ENCODE results near the gene PDK4.
"Not testable (repeated sequence)": the region's sequence is repeated elsewhere in the genome, so short reads cannot be mapped to it uniquely, and the experiment has no call there.

The PDK4 gene

GRCh38 chr7:95579318-95579717 is 17.0 kb downstream of the PDK4 start:
- intact Hi-C loops (cut with DNase I): no loop called here
- no peak for DNase-seq

- intact Hi-C loops (cut with DNase I): no loop called here
- DNase-seq: no peak
These were observed 17.9 kb downstream of the PDK4 start for GRCh38 chr7:95578299-95578855.

DNA sequence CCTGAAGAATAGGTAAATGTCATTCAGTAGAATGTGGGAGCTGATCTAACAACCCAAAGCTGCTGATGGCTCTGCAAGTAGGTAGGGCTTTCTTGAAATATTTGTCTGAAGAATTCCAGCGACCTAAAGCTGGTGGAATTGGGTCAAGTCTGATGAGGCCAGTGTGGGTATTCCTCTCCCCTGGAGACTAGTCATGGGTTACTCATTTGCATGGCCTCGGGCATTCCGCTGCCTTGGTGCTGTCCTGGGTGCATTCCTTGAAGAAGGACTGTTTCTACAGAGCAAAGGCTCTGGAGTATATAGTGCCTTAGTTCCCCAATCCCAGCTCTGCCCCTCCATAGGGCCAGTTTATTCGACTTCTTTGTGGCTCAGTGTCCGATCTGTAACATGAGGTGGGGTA is 19.2 kb downstream of the PDK4 start:
- DNase-seq: no peak
- intact Hi-C loops (cut with DNase I): no loop called here

GRCh38 chr7:95569720-95570119 is 26.6 kb downstream of the PDK4 start:
- intact Hi-C loops (cut with DNase I): no loop called here
- no peak for DNase-seq

GRCh38 chr7:95560674-95561073 is 35.6 kb downstream of the PDK4 start:
- intact Hi-C loops (cut with DNase I): no loop called here
- no peak for DNase-seq

GRCh38 chr7:95558864-95559263 is 37.5 kb downstream of the PDK4 start:
- no peak for DNase-seq
- intact Hi-C loops (cut with DNase I): no loop called here

DNA sequence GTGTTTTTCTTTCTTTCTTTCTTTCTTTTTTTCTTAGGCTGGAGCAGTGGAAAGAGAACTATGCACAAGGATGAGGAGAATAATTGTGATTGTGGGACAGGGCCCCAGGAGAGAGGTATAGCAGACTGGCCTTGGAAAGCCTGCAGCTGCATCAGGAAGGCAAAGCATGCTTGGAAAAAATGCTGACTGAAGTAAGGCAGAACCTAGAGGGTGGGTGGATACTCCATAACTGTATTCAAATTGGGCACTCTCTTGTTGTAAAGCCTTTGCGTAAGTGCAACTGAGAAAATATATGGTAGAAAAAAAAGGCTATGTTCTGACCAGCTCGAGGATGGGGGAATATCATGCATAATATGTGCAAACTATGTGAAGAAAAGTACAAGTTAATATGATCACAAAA is 39.5 kb downstream of the PDK4 start:
- intact Hi-C loops (cut with DNase I): no loop called here
- no peak for DNase-seq

- intact Hi-C loops (cut with DNase I): no loop called here
These were observed 42.4 kb downstream of the PDK4 start for GRCh38 chr7:95553939-95554338.

DNA sequence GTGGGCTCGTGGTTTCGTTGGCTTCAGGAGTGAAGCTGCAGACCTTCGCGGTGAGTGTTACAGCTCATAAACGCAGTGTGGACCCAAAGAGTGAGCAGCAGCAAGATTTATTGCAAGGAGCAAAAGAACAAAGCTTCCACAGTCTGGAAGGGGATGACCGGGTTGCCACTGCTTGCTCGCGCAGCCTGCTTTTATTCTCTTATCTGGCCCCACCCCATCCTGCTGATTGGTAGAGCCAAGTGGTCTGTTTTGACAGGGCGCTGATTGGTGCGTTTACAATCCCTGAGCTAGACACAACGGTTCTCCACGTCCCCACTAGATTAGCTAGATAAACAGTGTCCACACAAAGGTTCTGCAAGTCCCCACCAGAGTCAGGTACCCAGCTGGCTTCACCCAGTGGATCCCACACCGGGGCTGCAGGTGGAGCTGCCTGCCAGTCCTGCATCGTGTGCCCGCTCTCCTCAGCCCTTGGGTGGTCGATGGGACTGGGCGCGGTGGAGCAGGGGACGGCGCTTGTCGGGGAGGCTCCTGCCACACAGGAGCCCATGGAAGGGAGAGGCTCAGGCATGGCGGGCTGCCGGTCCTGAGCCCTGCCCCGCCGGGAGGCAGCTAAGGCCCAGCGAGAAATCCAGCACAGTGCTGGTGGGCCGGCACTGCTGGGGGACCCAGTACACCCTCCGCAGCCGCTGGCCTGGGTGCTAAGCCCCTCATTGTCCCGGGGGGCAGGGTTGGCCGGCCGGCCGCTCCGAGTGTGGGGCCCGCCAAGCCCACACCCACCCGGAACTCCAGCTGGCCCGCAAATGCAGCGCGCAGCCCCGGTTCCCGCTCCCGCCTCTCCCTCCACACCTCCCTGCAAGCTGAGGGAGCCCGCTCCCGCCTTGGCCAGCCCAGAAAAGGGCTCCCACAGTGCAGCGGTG is 44.0 kb downstream of the PDK4 start:
- DNase-seq: peak in 1 of 10 donors; percentile 82
- intact Hi-C loops (cut with DNase I): not testable (repeated sequence)

More at GRCh38 chr7:95553939-95554338, 42.4 kb downstream of the PDK4 start:
- no peak for DNase-seq

DNA sequence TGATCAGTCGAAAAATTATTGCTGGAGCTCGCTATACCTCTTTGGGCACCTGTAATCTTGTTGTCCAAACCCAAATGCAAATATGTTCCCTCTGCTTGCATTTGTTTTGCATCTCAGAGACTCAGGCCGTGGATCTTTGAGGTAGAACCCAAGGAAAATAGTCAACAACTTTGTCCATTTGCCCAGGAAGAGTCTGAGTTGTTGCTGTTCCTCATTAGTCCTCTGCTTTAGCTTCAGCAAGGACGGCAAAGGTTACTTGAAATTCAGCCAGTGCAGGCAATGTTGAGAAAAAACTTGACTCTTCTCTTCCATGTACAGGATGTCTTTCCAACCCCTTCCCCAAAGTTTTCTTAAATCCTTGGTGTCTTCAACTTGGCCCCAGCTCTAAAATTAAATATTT is 45.8 kb downstream of the PDK4 start:
- intact Hi-C loops (cut with DNase I): no loop called here

DNA sequence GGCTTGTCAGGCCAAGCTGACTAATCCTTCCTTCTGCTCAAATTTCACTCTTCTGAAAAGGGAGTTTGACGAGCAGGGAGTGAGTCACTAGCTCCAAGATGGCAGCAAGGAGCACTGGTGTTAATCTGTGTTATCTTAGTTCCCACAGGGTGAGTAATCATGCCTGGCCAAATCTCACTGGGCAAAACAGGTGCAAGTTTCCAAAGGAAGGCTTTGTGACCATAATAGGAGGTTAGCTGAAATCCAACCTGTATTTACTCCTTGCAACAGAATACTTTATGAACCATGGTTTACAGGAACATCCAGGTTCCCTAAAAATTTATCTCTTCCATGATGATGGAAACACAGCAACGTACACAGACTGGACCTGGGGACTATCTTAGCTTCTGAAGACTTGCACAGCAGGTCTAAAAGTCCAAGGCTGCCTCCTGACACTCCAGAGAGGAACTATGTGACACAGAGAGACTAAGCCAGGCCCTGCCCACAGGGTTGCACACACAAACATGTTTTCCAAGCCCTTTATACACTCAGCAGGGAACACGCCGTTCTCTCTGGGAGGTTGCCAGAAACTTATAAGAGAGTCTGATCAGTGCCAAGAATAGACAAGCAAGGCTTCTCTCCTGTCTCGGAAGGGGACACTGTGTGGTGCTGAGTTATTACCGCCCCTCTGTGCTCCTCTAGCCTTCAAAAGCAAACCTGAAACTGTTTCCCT is 46.3 kb downstream of the PDK4 start:
- intact Hi-C loops (cut with DNase I): loop anchor here (5.0 kb wide), 1 partner anchor 47 kb away; the partner anchor contains the start of gene PDK4
- DNase-seq: peak; percentile 19 to 93 (median 81)

More for the DNA sequence above, 45.8 kb downstream of the PDK4 start:
- no peak for DNase-seq

- intact Hi-C loops (cut with DNase I): loop anchor here (5.0 kb wide), 1 partner anchor 50 kb away; the partner anchor contains the start of gene PDK4
- no peak for DNase-seq
These were observed 48.7 kb downstream of the PDK4 start for GRCh38 chr7:95547361-95548348.

- intact Hi-C loops (cut with DNase I): loop anchor here (5.0 kb wide), 1 partner anchor 51 kb away; the partner anchor contains the start of gene PDK4
- DNase-seq: no peak
These were observed 49.7 kb downstream of the PDK4 start for GRCh38 chr7:95546647-95547046.

DNA sequence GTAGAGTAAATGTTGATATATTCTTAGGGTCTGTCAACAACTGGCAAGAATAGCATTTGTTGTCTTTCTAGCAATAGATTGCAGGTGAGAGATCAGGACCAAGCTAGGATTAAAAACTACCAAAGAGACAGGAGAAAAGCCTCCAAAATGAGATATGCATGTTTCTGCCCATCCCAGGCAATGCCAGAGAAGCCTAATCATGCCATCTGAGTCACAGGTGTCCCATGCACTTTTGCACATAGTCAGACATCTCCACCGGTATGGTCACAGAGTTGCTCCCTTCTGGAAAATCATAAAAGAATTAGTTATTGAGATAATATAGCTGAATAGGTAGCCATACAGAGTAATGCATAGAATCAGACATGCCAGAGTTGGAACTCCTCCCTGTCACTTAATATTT is 50.6 kb downstream of the PDK4 start:
- intact Hi-C loops (cut with DNase I): loop anchor here (1.0 to 5.0 kb wide), 2 partner anchors 52 to 139 kb away; partner anchors contain the start of gene PDK4
- DNase-seq: no peak

- peak in 2 of 10 donors; percentile 40 to 52 for DNase-seq
- intact Hi-C loops (cut with DNase I): loop anchor here (1.0 to 5.0 kb wide), 2 partner anchors 52 to 139 kb away; partner anchors contain the start of gene PDK4
These were observed 51.2 kb downstream of the PDK4 start for GRCh38 chr7:95545007-95545615.

GRCh38 chr7:95544171-95544570 is 52.1 kb downstream of the PDK4 start:
- DNase-seq: no peak
- intact Hi-C loops (cut with DNase I): no loop called here

GRCh38 chr7:95543312-95543711 is 53.0 kb downstream of the PDK4 start:
- peak in 1 of 10 donors; percentile 64 for DNase-seq
- intact Hi-C loops (cut with DNase I): no loop called here

GRCh38 chr7:95540366-95540765 is 56.0 kb downstream of the PDK4 start:
- intact Hi-C loops (cut with DNase I): no loop called here

DNA sequence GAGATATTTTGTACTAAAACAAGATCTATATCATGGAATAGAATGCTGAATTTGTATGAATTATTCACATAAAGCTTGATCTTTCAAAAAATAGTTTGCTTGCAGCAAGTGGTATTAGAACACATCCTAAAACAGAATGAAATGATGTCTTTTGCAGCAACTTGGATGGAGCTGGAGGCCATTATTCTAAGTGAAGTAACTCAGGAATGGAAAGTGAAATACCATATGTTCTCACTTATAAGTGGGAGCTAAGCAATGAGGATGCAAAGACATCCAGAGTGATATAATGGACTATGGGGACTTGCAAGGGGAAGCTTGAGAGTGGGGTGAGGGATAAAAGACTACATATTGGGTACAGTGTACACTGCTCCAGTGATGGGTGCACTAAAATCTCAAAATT is 56.9 kb downstream of the PDK4 start:
- intact Hi-C loops (cut with DNase I): no loop called here
- DNase-seq: no peak

More at GRCh38 chr7:95540366-95540765, 56.0 kb downstream of the PDK4 start:
- no peak for DNase-seq
